Hematopoietic multipotent progenitor cell treated with erythropoietin and hydrocortisone succinate and interleukin-3 and kit ligand, for 4 days (in vitro differentiated cells): ENCODE measurements around the gene DUSP7.
A peak's percentile ranks its signal among the peaks of the same experiment; 100 is the strongest.

Experiments used
- DNase-seq: peaks from one replicate; pipeline ENCODE4 v3.0.0-alpha.2; 2015

DUSP7 gene

GRCh38 chr3:52085681-52086282 lies 29.4 kb upstream of the DUSP7 start:
- DNase-seq = peak; percentile 37

- no peak for DNase-seq
Observed at GRCh38 chr3:52084954-52085680, 28.7 kb upstream of the DUSP7 start.

DNA sequence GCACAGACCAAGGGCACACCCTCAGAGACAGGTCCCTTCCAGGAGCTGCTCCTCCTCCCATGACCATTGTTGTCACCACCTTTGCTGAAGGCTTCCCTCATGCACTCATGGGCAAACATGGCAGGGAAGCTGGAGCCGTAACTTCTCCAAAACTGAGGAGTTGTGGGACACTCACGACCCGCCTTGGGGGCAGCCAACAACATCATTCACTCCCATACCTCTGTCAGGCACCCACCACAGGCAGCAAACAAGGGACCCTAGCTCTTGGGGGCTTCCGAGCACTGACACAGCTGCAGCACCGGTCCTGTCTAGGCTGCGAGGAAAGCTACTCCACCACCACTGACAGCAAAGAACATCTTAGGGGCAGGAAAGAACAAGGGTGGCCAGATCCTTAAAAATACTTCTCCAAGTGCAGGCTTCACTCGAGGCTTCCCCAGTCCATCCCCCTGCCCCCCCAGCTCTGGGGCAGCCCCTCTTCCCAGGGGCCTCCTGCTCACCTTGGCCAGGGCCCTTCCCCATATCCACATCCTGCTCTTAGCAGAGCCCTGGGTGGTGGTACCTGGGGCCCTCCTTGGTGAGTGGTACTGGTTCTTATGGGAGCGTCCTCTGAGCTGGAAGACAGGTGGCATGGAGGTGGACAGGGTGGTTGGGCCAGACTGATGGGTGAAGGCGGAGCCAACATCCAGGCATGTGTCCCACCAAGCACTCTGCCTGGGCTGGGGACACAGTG lies 28.0 kb upstream of the DUSP7 start:
- no peak for DNase-seq

GRCh38 chr3:52083556-52084087 lies 27.3 kb upstream of the DUSP7 start:
- DNase-seq = no peak

DNA sequence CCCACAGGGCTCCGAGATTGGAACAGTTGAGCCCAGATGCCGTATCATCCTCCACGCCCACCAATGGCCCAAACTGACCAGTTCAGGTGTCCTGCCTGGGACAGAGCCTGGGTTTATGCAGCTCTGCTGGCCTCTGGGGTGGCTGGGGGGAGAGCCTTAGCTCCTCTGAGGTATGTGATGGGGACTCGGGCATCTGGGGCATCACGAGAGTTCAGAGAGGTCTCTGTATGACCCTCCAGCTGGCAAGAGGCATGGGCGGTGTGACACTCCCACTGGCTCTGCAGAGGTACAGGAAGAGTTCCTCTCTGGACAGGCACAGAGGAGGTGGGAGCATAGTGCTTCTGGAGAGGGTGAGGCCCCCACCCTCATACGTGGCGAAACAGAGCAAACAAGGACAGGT lies 26.6 kb upstream of the DUSP7 start:
- no peak for DNase-seq

GRCh38 chr3:52080830-52081719 lies 24.7 kb upstream of the DUSP7 start:
- DNase-seq = no peak

GRCh38 chr3:52079958-52080357 lies 23.6 kb upstream of the DUSP7 start:
- no peak for DNase-seq

GRCh38 chr3:52078781-52079560 lies 22.6 kb upstream of the DUSP7 start:
- DNase-seq = no peak

DNA sequence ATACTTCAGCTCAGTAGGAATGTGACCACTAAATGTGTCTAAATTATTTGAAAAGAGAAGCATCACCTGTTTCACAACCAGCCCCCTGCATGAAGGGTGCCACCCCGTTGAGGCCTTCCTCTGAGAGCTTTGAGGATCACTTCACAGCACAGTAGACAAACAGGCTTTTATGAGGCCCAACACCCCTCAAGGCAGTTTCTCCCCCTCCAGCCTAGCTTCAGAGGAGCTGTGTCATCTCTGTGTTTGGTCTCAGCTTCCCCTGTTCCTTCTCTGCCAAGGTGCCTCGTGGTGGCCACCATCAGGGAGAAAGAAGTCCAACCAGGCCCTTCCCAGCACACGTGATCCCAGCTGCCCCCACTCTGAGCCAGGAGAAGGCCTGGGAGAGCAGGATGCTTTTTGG lies 21.6 kb upstream of the DUSP7 start:
- no peak for DNase-seq

GRCh38 chr3:52076896-52077780 lies 20.8 kb upstream of the DUSP7 start:
- no peak for DNase-seq

- no peak for DNase-seq
Observed at GRCh38 chr3:52073490-52073889, 17.1 kb upstream of the DUSP7 start.

- no peak for DNase-seq
Observed at GRCh38 chr3:52072471-52072870, 16.1 kb upstream of the DUSP7 start.

DNA sequence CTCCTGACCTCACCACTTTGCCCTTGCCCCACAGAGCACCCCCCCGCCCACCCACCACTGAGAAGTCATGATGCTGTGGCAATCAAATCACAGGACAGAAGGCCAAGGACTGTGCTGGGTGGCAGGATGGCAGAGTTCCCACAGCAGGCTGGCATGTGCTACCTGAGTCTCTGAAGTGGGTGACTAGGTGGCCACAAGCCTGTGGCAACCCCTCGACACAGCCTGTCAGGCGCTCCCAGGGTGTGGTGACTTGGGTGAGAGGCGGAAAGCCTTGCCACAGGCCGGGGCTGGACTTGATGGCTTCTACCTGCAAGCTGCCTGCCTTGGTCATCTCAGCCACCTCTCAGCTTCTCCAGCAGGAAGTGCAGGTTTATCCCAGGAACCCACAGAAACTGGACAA lies 15.6 kb upstream of the DUSP7 start:
- DNase-seq = no peak

- DNase-seq = no peak
Observed at GRCh38 chr3:52070724-52071621, 14.6 kb upstream of the DUSP7 start.

- DNase-seq = no peak
Observed at GRCh38 chr3:52069855-52070254, 13.5 kb upstream of the DUSP7 start.

GRCh38 chr3:52069135-52069534 lies 12.8 kb upstream of the DUSP7 start:
- DNase-seq = no peak

GRCh38 chr3:52068730-52069129 lies 12.4 kb upstream of the DUSP7 start:
- DNase-seq = no peak

DNA sequence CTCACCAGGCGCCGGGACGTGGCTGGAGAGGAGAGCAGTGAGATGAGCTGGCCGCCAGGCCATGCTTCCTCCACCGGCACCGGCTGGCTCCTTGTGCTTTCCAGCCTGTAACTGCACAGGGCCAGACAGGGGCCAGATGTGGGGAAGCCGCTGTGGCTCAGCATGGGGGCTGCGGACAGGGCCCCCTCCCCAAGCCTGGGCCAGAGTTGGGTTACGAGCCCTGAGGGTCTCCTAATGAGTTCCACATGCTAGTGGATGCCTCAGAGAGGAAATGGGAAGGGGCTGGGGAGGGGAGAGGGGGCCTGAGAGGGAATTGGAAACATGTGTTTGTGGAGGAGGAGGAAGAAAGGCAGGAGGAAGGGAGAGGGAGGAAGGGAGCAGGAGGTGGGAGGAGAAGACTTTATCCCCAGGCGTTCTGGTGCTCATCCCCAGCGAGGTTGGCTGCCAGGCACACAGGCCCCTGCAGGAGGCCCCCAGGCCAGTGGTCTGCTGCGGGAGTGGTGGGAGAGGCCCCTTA lies 11.7 kb upstream of the DUSP7 start:
- no peak for DNase-seq

GRCh38 chr3:52067526-52067925 lies 11.2 kb upstream of the DUSP7 start:
- DNase-seq = no peak

- DNase-seq = no peak
Observed at GRCh38 chr3:52067046-52067445, 10.7 kb upstream of the DUSP7 start.
